Neuronal stem cell (in vitro differentiated cells): ENCODE data around the gene UBE2QL1.

ENCODE experiments used
- DNase-seq: peaks from one replicate; pipeline ENCODE4 v3.0.0-alpha.2; 2013; ENCODE audit warnings: low spot score
- H2AFZ ChIP-seq: one replicate; pipeline ENCODE4 v1.6.1; 2013; ENCODE audit warnings: mild to moderate bottlenecking, low read length, inconsistent platforms
- H2AK5ac ChIP-seq: 2 replicates; pipeline ENCODE4 v1.6.1; 2013; ENCODE audit warnings: low read depth, mild to moderate bottlenecking, inconsistent platforms, low read length, moderate library complexity, mixed read lengths
- H2BK120ac ChIP-seq: 2 replicates; pipeline ENCODE4 v1.6.1; 2013; ENCODE audit warnings: low read depth, mild to moderate bottlenecking, inconsistent platforms, low read length, moderate library complexity, mixed read lengths
- H2BK12ac ChIP-seq: one replicate; pipeline ENCODE4 v1.6.1; 2013; ENCODE audit warnings: low read length, inconsistent platforms
- H2BK15ac ChIP-seq: 2 replicates; pipeline ENCODE4 v1.6.1; 2013; ENCODE audit warnings: mild to moderate bottlenecking, low read length, inconsistent platforms, mixed read lengths
- H2BK5ac ChIP-seq: one replicate; pipeline ENCODE4 v1.6.1; 2013; ENCODE audit warnings: inconsistent platforms, mild to moderate bottlenecking, low read length, moderate library complexity
- H3K14ac ChIP-seq: one replicate; pipeline ENCODE4 v1.6.1; 2013; ENCODE audit warnings: low read length, inconsistent platforms
- H3K18ac ChIP-seq: 2 replicates; pipeline ENCODE4 v1.6.1; 2013; ENCODE audit warnings: low read length, inconsistent platforms
- H3K23ac ChIP-seq: 2 replicates; pipeline ENCODE4 v1.6.1; 2013; ENCODE audit warnings: low read depth, mild to moderate bottlenecking, mixed read lengths, low read length, inconsistent platforms; ENCODE audit not compliant: poor library complexity
- H3K27ac ChIP-seq: replicated peaks from 3 replicates; pipeline ENCODE4 v1.5.1; 2013; ENCODE audit warnings: low read length, inconsistent platforms
- H3K27me3 ChIP-seq, 3 experiments: 2 replicates each; pipeline ENCODE4 v1.6.1; 2013; ENCODE audit warnings: low read length in 3 of 3, mild to moderate bottlenecking in 2 of 3, inconsistent platforms in 1 of 3, low read depth in 1 of 3, mixed read lengths in 1 of 3, moderate library complexity in 1 of 3; ENCODE audit not compliant: control insufficient read depth in 3 of 3, insufficient read depth in 3 of 3
- H3K36me3 ChIP-seq, 2 donors: replicated peaks in 1 of 2; 2 replicates each; pipeline ENCODE4 v1.6.1; 2013; ENCODE audit warnings: low read length in 2 of 2; ENCODE audit not compliant: control insufficient read depth in 2 of 2, insufficient read depth in 2 of 2
- H3K4ac ChIP-seq: 2 replicates; pipeline ENCODE4 v1.6.1; 2013; ENCODE audit warnings: inconsistent platforms, mild to moderate bottlenecking, low read length, moderate library complexity
- H3K4me1 ChIP-seq, 2 donors: 1 replicate in 1 of 2; 2 replicates in 1 of 2; pipeline ENCODE4 v1.6.1; 2013; ENCODE audit warnings: low read length in 2 of 2, low read depth in 1 of 2; ENCODE audit not compliant: control insufficient read depth in 2 of 2, insufficient read depth in 1 of 2
- H3K4me2 ChIP-seq: one replicate; pipeline ENCODE4 v1.6.1; 2013; ENCODE audit warnings: mild to moderate bottlenecking, low read length, inconsistent platforms; ENCODE audit not compliant: insufficient read depth, poor library complexity, severe bottlenecking
- H3K4me3 ChIP-seq, 2 donors: 2 replicates each; pipeline ENCODE4 v1.5.1; 2013; ENCODE audit warnings: low read length in 2 of 2, mild to moderate bottlenecking in 2 of 2, inconsistent platforms in 1 of 2, moderate library complexity in 1 of 2
- H3K79me1 ChIP-seq: one replicate; pipeline ENCODE4 v1.6.1; 2013; ENCODE audit warnings: low read depth, mild to moderate bottlenecking, inconsistent platforms, low read length, moderate library complexity
- H3K9ac ChIP-seq: one replicate; pipeline ENCODE4 v1.6.1; 2013; ENCODE audit warnings: mild to moderate bottlenecking, low read depth, low read length, inconsistent platforms; ENCODE audit not compliant: poor library complexity
- H3K9me3 ChIP-seq, 2 donors: replicated peaks in 1 of 2; 2 replicates each; pipeline versions ENCODE3 to v1.6.1; 2013; ENCODE audit warnings: low read length in 2 of 2, mild to moderate bottlenecking in 2 of 2, inconsistent platforms in 1 of 2, low read depth in 1 of 2, mixed read lengths in 1 of 2, moderate library complexity in 1 of 2; ENCODE audit not compliant: control insufficient read depth in 2 of 2, insufficient read depth in 1 of 2
- H4K8ac ChIP-seq: one replicate; pipeline ENCODE4 v1.6.1; 2013; ENCODE audit warnings: low read depth, mild to moderate bottlenecking, inconsistent platforms, low read length, moderate library complexity
- H4K91ac ChIP-seq: one replicate; pipeline ENCODE4 v1.6.1; 2013; ENCODE audit warnings: low read length, low read depth, mild to moderate bottlenecking, inconsistent platforms; ENCODE audit not compliant: poor library complexity
- WGBS, 2 donors: extraction: QIAGEN DNeasy Blood & Tissue Kit; methylation state at CpG; one replicate each; pipeline ENCODE4 v1.1.7; 2013; ENCODE audit warnings: missing lambda C conversion rate in 2 of 2, mixed read lengths in 1 of 2; ENCODE audit not compliant: insufficient read length in 2 of 2, insufficient replicate concordance in 1 of 2; ENCODE audit errors: extremely low coverage in 2 of 2; 5-methylcytosine and 5-hydroxymethylcytosine counted together

Gene UBE2QL1

DNA sequence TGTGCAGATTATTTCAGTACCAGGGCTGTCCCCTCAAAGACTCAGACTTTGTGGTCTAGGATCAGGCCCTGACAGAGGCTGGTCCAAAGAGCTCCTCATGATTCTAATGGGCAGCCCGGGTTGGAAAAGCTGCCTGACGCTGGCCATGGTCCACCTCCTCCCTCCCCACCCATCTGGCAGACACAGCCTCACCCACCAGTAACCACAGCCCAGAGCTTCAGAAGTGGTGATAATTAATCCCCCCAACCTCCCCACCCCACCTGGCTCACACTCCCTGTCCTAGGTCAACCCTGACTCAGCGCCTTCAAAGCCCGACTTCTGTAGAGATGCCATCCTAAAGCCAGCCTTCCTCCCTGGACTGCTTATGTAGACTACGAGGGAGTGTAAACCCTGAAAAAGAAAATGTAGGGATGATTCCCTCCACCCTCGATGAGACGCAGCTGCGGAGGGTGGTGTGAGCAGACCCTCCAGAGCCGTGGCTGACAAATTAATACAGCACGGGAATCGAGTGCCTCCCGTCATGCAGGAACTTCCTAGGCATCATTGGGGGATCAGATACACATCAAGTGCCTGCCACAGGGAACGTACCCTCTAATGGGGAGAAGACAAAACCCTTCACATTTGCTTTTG, 7.0 kb downstream of the UBE2QL1 start:
- H3K27ac ChIP-seq = no peak overlapping the region
- no peak overlapping the region for H2BK15ac ChIP-seq
- no peak overlapping the region for H2BK120ac ChIP-seq
- no CpG with 5 or more reads among the region's 13 CpGs for WGBS, 2 donors
- H2BK5ac ChIP-seq = no peak overlapping the region
- H3K9me3 ChIP-seq = no peaks in the 10 kb centered on the region
- H3K4me1 ChIP-seq = peaks cover 0 to 7% of the 10 kb centered on the region in 2 donors
- H2AFZ ChIP-seq = no peak overlapping the region
- H4K8ac ChIP-seq = no peak overlapping the region
- no peak overlapping the region for H3K23ac ChIP-seq
- H3K27me3 ChIP-seq = peaks cover 0 to 60% (median 2%) of the 10 kb centered on the region in 3 experiments
- no peak overlapping the region for H3K9ac ChIP-seq
- no peak overlapping the region for H3K14ac ChIP-seq
- H3K79me1 ChIP-seq = no peaks in the 10 kb centered on the region
- no peak overlapping the region for H4K91ac ChIP-seq
- H3K4ac ChIP-seq = no peak overlapping the region
- H3K18ac ChIP-seq = no peak overlapping the region
- H3K4me2 ChIP-seq = no peak overlapping the region
- no peak overlapping the region for H3K4me3 ChIP-seq
- DNase-seq = no peak
- H2AK5ac ChIP-seq = no peak overlapping the region
- H2BK12ac ChIP-seq = no peak overlapping the region
- peaks cover 0 to 3% of the 10 kb centered on the region in 2 donors for H3K36me3 ChIP-seq

DNA sequence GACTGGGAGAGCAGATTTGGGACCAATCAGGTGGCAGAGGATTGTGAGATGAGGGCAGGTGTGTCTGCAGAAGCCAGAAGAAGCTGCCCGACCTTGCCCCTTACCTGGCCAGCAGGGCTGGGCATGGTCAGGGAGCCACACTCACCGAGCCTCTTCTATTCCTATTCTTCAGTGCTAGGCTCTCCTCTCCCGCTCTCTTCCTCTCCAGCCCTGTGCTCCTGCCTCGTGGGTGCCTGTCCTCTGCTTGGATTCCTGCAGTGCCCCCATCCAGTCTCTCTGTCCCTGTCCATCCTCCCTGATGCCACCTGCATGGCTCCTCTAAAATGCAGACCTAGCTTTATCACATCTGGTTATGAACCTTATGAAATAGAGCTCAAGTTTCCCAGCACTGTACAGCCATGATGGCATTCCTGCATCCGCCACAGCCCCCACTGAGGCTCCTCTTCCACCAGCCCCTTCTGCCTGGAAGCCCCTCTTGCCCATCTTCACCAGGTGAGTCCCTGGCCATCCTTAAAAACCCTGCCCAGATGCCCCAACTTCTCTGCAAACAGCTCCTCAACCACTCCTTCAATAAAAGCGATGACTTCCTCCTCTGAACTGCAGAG, 8.2 kb downstream of the UBE2QL1 start:
- H2BK5ac ChIP-seq = no peak overlapping the region
- no peak overlapping the region for H3K27ac ChIP-seq
- H4K8ac ChIP-seq = no peak overlapping the region
- H3K27me3 ChIP-seq = peaks cover 0 to 49% (median 2%) of the 10 kb centered on the region in 3 experiments
- no peak overlapping the region for H2AFZ ChIP-seq
- no peak for DNase-seq
- no peaks in the 10 kb centered on the region for H3K9me3 ChIP-seq
- H2BK15ac ChIP-seq = no peak overlapping the region
- H4K91ac ChIP-seq = no peak overlapping the region
- no CpG with 5 or more reads among the region's 6 CpGs for WGBS, 2 donors
- H2BK12ac ChIP-seq = no peak overlapping the region
- H3K18ac ChIP-seq = no peak overlapping the region
- H2BK120ac ChIP-seq = no peak overlapping the region
- no peak overlapping the region for H3K4me3 ChIP-seq
- peaks cover 0 to 7% of the 10 kb centered on the region in 2 donors for H3K4me1 ChIP-seq
- H3K36me3 ChIP-seq = peaks cover 0 to 3% of the 10 kb centered on the region in 2 donors
- H3K4me2 ChIP-seq = no peak overlapping the region
- H2AK5ac ChIP-seq = peak overlapping the region; percentile 66
- no peak overlapping the region for H3K14ac ChIP-seq
- no peaks in the 10 kb centered on the region for H3K79me1 ChIP-seq
- no peak overlapping the region for H3K4ac ChIP-seq
- no peak overlapping the region for H3K23ac ChIP-seq
- H3K9ac ChIP-seq = no peak overlapping the region

DNA sequence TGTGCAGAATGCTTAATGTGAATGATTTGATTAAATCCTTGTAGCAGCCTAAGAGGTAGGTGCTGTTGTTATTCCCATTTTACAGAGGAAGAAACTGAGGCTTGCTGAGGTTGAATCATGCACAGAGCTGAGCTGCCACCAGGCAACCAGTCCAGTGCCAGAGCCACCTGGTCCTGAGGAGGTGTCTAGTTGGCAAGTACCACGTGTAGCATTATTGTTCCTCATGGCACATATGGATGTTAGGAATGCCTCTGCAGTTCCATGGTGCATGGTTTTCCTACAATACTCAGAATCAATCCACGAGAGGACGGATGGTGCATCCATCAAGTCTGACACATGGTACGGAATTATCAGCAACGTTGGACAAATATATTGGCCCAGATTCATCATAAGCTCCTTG, 8.9 kb downstream of the UBE2QL1 start:
- Histone ChIP-seq H2AK5ac (no peak overlapping the region), H2BK12ac (no peak overlapping the region), H3K18ac (no peak overlapping the region), H3K79me1 (no peaks in the 10 kb centered on the region), H4K8ac (no peak overlapping the region), H3K4ac (no peak overlapping the region), H3K27me3 (peaks cover 0 to 41% (median 2%) of the 10 kb centered on the region in 3 experiments), H3K4me3 (no peak overlapping the region), H3K9ac (peak overlapping the region; percentile 17), H3K36me3 (peaks cover 0 to 3% of the 10 kb centered on the region in 2 donors), H2BK5ac (no peak overlapping the region), H2AFZ (no peak overlapping the region), H4K91ac (no peak overlapping the region), H2BK120ac (no peak overlapping the region), H3K4me1 (peaks cover 0 to 6% of the 10 kb centered on the region in 2 donors), H3K9me3 (no peaks in the 10 kb centered on the region), H3K23ac (no peak overlapping the region), H2BK15ac (no peak overlapping the region), H3K14ac (no peak overlapping the region), H3K4me2 (no peak overlapping the region), H3K27ac (no peak overlapping the region)
- DNase-seq = no peak
- no CpG with 5 or more reads among the region's 5 CpGs for WGBS, 2 donors

DNA sequence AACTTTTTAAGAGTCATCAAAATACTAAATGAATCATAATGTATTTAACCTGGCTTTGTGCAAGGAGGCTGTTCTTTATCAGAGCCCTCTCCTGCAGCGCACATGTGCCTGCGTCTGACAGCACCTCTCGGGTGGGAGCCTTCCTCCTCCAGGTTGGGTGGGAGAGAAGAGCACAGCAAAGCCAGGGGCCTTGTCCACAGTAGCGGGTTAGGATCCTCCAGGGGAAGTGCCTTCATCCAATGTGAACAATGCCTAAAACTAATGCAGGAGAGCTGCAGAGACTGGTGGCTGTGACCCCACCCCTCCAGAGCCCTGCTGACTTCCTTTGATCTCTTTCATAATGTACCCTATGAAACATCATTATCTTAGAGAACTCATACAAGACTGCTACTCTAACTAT, 10.2 kb downstream of the UBE2QL1 start:
- Histone ChIP-seq H3K4me2 (no peak overlapping the region), H2AK5ac (no peak overlapping the region), H2BK5ac (no peak overlapping the region), H3K36me3 (peaks cover 0 to 3% of the 10 kb centered on the region in 2 donors), H3K27ac (no peak overlapping the region), H3K14ac (no peak overlapping the region), H3K23ac (no peak overlapping the region), H3K9me3 (no peaks in the 10 kb centered on the region), H2BK12ac (no peak overlapping the region), H3K4ac (no peak overlapping the region), H2BK120ac (no peak overlapping the region), H2BK15ac (no peak overlapping the region), H3K4me3 (no peak overlapping the region), H3K9ac (no peak overlapping the region), H2AFZ (no peak overlapping the region), H3K18ac (no peak overlapping the region), H3K79me1 (no peaks in the 10 kb centered on the region), H4K91ac (no peak overlapping the region), H4K8ac (no peak overlapping the region), H3K27me3 (peaks cover 0 to 30% (median 2%) of the 10 kb centered on the region in 3 experiments), H3K4me1 (no peaks in the 10 kb centered on the region)
- WGBS, 2 donors = no CpG with 5 or more reads among the region's 4 CpGs
- DNase-seq = no peak
